ENCODE measurements around the gene DLGAP1.

Gene DLGAP1

DNA sequence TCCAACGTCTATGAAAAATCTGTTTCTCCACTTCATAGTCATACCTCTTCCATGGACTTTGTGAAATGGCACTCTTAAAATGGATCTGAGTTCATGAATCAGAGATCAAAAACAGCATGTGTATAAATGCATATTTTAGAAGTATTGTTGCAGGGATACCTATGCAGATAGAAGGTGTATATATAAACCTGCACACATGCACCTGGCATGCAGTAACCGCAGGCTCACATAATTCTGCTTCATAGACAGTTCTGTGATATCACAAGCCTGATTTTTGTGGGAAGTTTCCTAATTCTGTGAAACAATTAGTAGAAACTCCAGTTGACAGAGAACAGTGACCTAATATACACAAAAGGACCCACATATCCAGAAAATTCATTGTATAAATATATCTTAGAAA, 583.4 kb downstream of the DLGAP1 start:
- no peaks in the 10 kb centered on the region for H3K36me3 Mint-ChIP-seq (ENCODE audit: low read depth)
- no peak overlapping the region for H3K4me3 Mint-ChIP-seq
- H3K27me3 Mint-ChIP-seq, result peaks cover 22% of the 10 kb centered on the region
- DNase-seq, result no peak
- H3K9me3 Mint-ChIP-seq, result no peaks in the 10 kb centered on the region
- no peak overlapping the region for H3K27ac Mint-ChIP-seq
- no peaks in the 10 kb centered on the region for H3K4me1 Mint-ChIP-seq (ENCODE audit: low read depth)

DNA sequence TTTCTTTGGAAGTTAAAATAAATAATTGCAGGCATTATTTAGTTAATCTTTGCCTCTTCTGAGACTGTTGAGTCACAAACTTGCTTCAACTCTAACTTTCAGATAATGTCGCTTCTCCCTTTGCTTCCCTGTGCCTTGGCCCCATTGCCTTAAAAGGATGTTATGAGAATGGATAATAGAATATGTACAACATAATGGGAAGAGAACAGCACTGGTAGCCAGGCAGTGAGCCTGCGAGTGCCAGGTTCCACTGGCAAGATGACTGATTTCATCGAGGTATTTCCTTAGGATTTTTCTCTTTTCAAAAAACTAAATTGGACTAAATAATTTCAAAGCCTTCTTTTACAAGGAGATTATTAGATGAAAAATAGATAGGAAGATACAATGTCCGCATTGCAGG, 584.2 kb downstream of the DLGAP1 start:
- peaks cover 22% of the 10 kb centered on the region for H3K27me3 Mint-ChIP-seq
- no peaks in the 10 kb centered on the region for H3K4me1 Mint-ChIP-seq (ENCODE audit: low read depth)
- DNase-seq, result no peak
- no peak overlapping the region for H3K27ac Mint-ChIP-seq
- no peaks in the 10 kb centered on the region for H3K36me3 Mint-ChIP-seq (ENCODE audit: low read depth)
- H3K4me3 Mint-ChIP-seq, result no peak overlapping the region
- no peaks in the 10 kb centered on the region for H3K9me3 Mint-ChIP-seq

DNA sequence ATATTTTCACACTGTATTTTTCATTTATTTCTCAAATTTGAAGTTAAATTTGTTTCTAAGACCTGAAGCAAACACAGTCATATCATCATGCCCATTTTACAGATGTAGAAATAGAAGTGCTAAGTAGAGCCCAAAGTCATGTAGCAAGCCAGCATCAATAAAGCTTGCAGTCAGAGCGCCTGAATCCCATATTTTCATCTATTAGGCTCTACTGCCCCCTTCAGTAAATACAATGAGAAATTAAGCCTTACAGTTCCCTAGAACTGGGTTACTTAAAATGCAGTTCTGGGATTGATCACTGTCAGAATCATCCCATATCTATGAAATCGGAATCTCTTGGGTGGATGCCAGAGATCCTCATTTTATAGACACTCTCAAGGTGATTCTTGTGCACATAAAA, 585.3 kb downstream of the DLGAP1 start:
- H3K27me3 Mint-ChIP-seq, result peaks cover 20% of the 10 kb centered on the region
- H3K27ac Mint-ChIP-seq, result no peak overlapping the region
- no peaks in the 10 kb centered on the region for H3K4me1 Mint-ChIP-seq (ENCODE audit: low read depth)
- no peaks in the 10 kb centered on the region for H3K9me3 Mint-ChIP-seq
- H3K4me3 Mint-ChIP-seq, result no peak overlapping the region
- no peak for DNase-seq
- H3K36me3 Mint-ChIP-seq (ENCODE audit: low read depth), result no peaks in the 10 kb centered on the region

DNA sequence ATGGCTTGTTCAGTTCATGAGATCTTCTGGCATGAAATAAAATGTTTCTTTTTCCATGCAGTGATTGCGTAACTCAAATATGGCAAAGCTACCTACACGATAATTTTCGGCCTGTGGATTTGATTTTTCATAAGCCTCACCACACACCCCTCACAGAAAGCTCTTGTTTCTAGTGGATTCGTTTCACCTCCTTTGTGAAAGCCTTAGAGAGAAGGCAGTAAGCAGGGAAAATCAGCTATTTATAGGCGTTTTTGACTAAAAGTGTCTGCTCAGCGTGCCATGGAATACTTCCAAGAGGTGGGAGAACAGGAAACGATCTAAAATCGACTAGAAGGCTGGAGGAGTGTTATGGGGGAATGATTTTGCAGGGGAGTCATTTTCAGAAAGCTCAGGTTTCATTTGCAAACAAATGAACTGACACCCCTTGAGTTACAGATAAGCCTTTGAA, 587.2 kb downstream of the DLGAP1 start:
- Mint-ChIP-seq H3K9me3 (no peaks in the 10 kb centered on the region), H3K27ac (no peak overlapping the region), H3K36me3 (ENCODE audit: low read depth) (no peaks in the 10 kb centered on the region), H3K27me3 (peaks cover 20% of the 10 kb centered on the region), H3K4me1 (ENCODE audit: low read depth) (no peaks in the 10 kb centered on the region), H3K4me3 (no peak overlapping the region)
- DNase-seq, result no peak

DNA sequence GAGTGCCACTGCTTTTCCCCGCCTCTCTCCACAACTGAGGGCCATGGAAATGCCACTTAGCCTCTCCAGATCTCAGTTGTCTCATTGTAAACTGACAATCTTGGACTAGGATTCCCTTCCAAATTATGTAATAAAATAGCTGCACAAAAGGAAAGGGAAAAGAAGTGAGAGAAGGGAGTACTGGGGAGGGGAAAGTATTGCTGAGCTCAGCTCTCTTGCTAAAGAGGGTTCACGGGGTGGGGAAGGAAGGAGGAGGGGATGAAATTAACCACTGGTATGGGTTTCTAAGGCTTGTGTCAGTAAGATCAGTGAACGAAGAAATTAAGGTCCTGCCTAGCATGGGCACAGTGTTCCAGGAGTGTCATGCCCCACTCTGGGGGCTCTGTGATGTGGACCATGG, 587.9 kb downstream of the DLGAP1 start:
- H3K27me3 Mint-ChIP-seq, result peaks cover 15% of the 10 kb centered on the region
- no peaks in the 10 kb centered on the region for H3K9me3 Mint-ChIP-seq
- no peak for DNase-seq
- no peak overlapping the region for H3K27ac Mint-ChIP-seq
- no peaks in the 10 kb centered on the region for H3K4me1 Mint-ChIP-seq (ENCODE audit: low read depth)
- no peaks in the 10 kb centered on the region for H3K36me3 Mint-ChIP-seq (ENCODE audit: low read depth)
- no peak overlapping the region for H3K4me3 Mint-ChIP-seq

DNA sequence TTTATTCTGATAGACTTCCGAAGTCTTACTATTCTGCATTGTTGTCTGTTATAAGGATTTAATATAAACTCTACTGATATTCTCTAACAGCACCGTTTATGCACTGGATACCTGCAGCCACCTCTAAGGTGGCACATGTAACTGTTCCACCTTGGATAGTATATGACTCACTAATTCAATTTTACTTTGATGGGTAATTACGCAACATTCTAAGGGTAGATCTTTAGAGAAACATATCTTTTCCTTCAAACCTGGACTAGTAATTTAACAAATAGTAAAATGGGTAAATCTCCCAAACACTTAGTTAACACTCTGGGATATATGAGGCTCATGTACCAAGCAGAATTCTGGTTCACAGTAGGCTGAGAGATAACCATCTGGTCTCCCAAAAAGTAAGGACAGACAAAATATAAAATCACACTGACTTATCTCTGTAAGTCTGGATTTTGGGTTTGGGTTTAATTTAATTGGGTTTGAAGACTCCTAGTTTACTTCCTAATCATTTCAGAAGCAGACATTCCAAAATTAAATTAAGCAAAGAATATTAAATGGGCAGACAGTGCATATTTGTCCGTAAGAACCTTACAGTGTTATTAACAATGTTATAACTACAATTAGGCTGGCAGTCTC, 590.3 kb downstream of the DLGAP1 start:
- DNase-seq, result no peak
- no peak overlapping the region for H3K4me3 Mint-ChIP-seq

DNA sequence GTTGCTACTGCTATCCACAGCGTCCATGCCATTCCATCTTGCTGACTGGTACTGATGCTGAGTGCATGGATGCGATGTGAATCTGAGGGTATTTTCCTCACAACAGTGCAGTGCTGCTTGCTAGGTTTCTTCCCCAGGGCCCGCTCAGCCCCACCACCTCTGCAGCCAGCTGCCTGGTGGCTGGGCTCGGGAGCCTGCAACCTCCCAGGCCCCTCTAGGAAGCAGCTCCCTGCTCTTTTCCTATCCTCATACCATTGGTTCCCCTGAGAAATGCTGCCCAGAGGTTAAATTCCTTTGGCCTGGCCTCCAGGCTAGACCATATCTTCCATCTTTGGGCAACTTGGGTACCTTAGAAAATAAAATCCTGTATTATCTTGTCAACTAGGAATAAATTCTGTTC, 591.5 kb downstream of the DLGAP1 start:
- no peak for DNase-seq
- Mint-ChIP-seq H3K27me3 (peaks cover 8% of the 10 kb centered on the region), H3K27ac (no peak overlapping the region), H3K36me3 (ENCODE audit: low read depth) (no peaks in the 10 kb centered on the region), H3K4me3 (no peak overlapping the region), H3K9me3 (no peaks in the 10 kb centered on the region), H3K4me1 (ENCODE audit: low read depth) (no peaks in the 10 kb centered on the region)

More for the DNA sequence above, 590.3 kb downstream of the DLGAP1 start:
- Mint-ChIP-seq H3K4me1 (ENCODE audit: low read depth) (no peaks in the 10 kb centered on the region), H3K36me3 (ENCODE audit: low read depth) (no peaks in the 10 kb centered on the region), H3K27ac (no peak overlapping the region), H3K9me3 (no peaks in the 10 kb centered on the region), H3K27me3 (peaks cover 8% of the 10 kb centered on the region)

DNA sequence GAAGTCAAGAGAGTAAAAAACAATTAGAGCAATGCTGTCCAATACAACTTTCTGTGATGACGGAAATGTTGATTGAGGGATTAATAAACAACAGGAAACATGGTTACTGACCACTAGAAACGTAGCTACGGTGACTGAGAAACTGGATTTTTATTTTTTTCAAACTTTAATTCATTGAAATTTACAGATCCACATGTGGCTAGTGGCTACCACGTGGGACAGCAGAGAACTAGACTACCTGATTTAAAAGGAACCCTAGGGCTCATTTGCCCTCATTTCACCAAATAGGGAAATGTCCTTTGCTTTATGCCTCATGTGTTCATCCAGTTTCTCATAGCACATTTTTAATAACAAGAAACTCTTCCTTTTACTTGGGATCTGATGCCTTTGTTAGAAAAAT, 592.1 kb downstream of the DLGAP1 start:
- Mint-ChIP-seq H3K36me3 (ENCODE audit: low read depth) (no peaks in the 10 kb centered on the region), H3K4me1 (ENCODE audit: low read depth) (no peaks in the 10 kb centered on the region), H3K9me3 (no peaks in the 10 kb centered on the region), H3K4me3 (no peak overlapping the region), H3K27me3 (peaks cover 7% of the 10 kb centered on the region), H3K27ac (no peak overlapping the region)
- no peak for DNase-seq

DNA sequence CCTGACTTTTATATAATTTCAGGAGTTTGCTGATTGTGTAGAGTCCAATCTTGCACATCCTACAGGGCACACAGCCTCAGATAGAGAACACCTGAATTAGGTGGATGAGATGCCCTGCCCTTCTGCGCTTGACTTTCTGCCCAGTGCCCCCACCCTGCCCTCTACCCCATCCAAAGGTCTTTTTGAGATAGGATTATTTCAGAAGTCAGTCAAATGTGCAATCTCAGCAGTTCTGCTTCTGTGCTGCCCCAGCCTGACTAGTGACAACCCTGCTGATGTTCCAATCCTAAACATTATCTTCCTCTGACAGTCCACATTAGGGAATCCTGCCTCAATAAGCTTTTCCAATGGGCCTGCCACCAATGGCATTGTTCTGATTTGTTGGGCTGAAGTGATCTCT, 593.6 kb downstream of the DLGAP1 start:
- no peak for DNase-seq
- H3K4me1 Mint-ChIP-seq (ENCODE audit: low read depth), result no peaks in the 10 kb centered on the region
- H3K4me3 Mint-ChIP-seq, result no peak overlapping the region
- no peaks in the 10 kb centered on the region for H3K9me3 Mint-ChIP-seq
- no peaks in the 10 kb centered on the region for H3K36me3 Mint-ChIP-seq (ENCODE audit: low read depth)
- H3K27me3 Mint-ChIP-seq, result no peaks in the 10 kb centered on the region
- no peak overlapping the region for H3K27ac Mint-ChIP-seq

DNA sequence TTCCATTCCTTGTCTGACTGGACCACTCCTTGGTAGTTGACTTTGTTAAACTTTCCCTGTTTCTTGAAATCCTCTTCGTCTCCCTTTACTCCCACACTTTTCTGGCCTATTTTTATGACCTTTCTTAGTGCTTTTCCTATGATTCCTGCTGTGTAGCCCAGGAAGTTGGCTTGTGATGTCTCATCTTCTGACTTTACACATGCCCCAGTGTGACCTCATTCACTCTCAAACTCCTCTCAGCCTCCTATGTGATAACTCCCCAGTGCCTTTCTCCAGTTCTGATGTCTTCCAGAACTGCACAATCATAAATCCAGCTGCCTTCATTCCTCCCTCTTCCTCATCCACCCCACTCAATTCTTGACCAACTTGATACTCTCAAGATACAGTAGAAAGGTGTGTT, 597.6 kb downstream of the DLGAP1 start:
- H3K27me3 Mint-ChIP-seq, result peaks cover 7% of the 10 kb centered on the region
- H3K9me3 Mint-ChIP-seq, result no peaks in the 10 kb centered on the region
- no peak overlapping the region for H3K27ac Mint-ChIP-seq
- no peak for DNase-seq
- H3K4me1 Mint-ChIP-seq (ENCODE audit: low read depth), result no peaks in the 10 kb centered on the region
- no peaks in the 10 kb centered on the region for H3K36me3 Mint-ChIP-seq (ENCODE audit: low read depth)
- H3K4me3 Mint-ChIP-seq, result no peak overlapping the region

DNA sequence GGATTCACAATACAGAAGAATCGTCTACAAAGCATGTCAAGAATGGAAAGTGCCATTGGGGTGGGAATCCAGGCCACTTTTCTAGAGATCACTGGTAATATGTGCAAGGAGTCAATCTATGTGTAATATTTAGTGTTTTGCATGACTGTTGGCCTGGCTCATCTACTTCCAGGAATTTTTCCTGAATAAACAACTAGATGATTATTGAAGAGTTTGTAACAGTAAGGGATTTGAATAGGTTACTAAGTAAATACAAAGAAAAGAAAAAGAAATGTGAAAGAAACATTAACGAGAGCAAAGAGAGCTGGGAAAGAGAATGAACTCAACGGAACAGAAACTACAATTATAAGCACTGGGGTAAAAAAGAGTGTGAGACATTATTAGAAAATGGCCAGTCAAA, 599.1 kb downstream of the DLGAP1 start:
- Mint-ChIP-seq H3K36me3 (ENCODE audit: low read depth) (no peaks in the 10 kb centered on the region), H3K27ac (no peak overlapping the region), H3K4me1 (ENCODE audit: low read depth) (no peaks in the 10 kb centered on the region), H3K9me3 (no peaks in the 10 kb centered on the region), H3K4me3 (no peak overlapping the region), H3K27me3 (peaks cover 7% of the 10 kb centered on the region)
- no peak for DNase-seq

DNA sequence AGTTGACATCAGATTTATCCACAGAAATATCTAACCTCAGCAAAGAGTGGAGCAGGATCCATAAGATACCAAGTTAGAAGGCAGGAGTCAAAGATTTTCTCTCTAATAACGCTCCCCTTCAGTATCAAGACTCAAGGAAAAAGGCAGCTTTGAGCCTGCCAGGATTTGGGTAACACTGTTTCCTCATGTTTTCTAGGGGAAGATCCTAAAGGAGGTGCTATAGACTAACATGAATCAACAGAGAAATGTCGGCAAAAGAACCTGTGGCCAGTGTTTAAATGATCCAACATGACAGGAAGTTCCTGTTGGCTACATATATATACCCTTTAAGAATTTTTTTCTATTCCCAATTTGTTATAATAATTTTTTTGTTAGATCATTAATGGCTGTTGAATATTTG, 602.8 kb downstream of the DLGAP1 start:
- DNase-seq, result no peak
- H3K4me1 Mint-ChIP-seq (ENCODE audit: low read depth), result no peaks in the 10 kb centered on the region
- no peak overlapping the region for H3K4me3 Mint-ChIP-seq
- H3K27ac Mint-ChIP-seq, result no peak overlapping the region
- H3K36me3 Mint-ChIP-seq (ENCODE audit: low read depth), result no peaks in the 10 kb centered on the region
- H3K9me3 Mint-ChIP-seq, result no peaks in the 10 kb centered on the region
- H3K27me3 Mint-ChIP-seq, result peaks cover 7% of the 10 kb centered on the region

DNA sequence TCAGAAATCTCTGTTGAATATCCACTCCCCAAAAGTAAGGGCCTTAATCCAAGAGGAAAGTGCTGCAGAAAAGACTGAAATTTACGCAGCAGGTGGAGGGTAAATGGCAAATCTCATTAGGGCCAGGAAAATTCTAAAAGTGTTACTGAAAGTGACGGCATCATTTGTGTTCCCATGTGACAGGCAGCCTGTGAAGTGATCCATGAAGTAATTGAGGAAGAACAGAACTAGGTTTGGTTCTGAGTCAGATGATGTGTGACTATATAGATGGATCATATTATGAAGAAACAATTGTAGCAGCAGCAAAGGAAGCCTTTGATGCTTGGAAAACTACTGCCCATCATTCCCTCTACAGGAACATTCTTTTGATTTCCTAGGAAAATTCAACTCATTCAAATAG, 603.9 kb downstream of the DLGAP1 start:
- no peak for DNase-seq
- Mint-ChIP-seq H3K36me3 (ENCODE audit: low read depth) (no peaks in the 10 kb centered on the region), H3K27me3 (peaks cover 7% of the 10 kb centered on the region), H3K27ac (no peak overlapping the region), H3K4me3 (no peak overlapping the region), H3K9me3 (no peaks in the 10 kb centered on the region), H3K4me1 (ENCODE audit: low read depth) (no peaks in the 10 kb centered on the region)

DNA sequence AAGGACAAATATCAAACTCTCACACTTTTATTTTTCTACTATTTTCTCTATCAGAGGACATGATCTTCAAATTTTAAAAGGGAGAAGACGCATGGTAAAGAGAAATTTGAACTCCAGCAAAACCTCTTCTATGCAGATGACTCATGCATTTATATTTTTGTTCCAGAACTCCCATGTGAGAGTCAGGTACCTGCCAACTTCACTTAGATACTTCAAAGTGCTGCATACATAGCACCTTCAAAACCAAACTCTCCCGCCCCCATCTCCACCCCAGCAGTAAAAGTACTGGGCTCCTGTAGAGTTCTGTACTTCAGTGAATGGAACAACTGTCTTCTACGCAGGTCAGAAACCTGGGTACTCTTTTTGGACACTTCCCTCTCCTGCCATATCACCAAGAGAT, 606.8 kb downstream of the DLGAP1 start:
- DNase-seq, result no peak
- H3K27ac Mint-ChIP-seq, result no peak overlapping the region
- no peaks in the 10 kb centered on the region for H3K9me3 Mint-ChIP-seq
- H3K4me3 Mint-ChIP-seq, result no peak overlapping the region
- H3K36me3 Mint-ChIP-seq (ENCODE audit: low read depth), result no peaks in the 10 kb centered on the region
- H3K4me1 Mint-ChIP-seq (ENCODE audit: low read depth), result no peaks in the 10 kb centered on the region
- no peaks in the 10 kb centered on the region for H3K27me3 Mint-ChIP-seq

DNA sequence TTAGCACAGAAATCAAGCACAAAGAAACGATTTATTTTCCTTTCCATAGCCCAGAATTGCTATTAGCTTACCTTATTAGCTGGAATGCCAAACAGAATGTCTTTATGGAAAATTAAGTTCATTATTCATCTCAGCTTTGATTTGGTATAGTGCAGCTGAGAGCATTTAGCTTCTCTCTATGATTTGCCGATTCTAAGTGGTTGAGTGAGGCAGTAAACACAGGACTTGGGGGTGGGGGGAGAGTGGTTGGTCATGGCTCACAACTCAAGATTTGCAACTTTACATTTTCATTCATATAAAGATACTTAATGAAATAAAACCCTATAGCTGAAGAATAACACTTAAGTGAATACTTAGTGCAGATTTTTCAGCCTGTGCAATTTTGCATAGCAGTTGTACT, 609.9 kb downstream of the DLGAP1 start:
- Mint-ChIP-seq H3K4me1 (ENCODE audit: low read depth) (no peaks in the 10 kb centered on the region), H3K4me3 (no peak overlapping the region), H3K9me3 (no peaks in the 10 kb centered on the region), H3K36me3 (ENCODE audit: low read depth) (no peaks in the 10 kb centered on the region), H3K27ac (no peak overlapping the region), H3K27me3 (no peaks in the 10 kb centered on the region)
- no peak for DNase-seq

DNA sequence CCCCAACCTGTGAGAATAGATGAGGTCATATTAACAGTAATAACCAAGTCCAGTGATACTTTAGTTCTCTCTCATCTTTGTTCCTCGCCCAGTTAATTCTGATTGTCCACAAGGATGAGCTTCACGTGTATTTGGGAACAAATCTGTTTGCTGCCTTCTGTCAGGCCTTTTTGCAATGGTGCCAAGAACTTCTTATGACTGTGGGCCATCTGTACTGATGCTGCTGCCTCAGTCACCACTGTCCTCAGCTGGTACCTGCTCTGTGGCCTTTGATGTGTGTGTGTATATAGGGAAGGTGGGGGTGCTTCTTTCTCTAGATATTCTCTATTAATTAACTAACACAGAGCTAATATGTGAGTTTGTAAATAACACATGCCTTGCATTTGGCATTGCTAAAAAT, 612.3 kb downstream of the DLGAP1 start:
- no peak overlapping the region for H3K4me3 Mint-ChIP-seq
- DNase-seq, result no peak
- H3K36me3 Mint-ChIP-seq (ENCODE audit: low read depth), result no peaks in the 10 kb centered on the region
- no peak overlapping the region for H3K27ac Mint-ChIP-seq
- no peaks in the 10 kb centered on the region for H3K27me3 Mint-ChIP-seq
- H3K4me1 Mint-ChIP-seq (ENCODE audit: low read depth), result no peaks in the 10 kb centered on the region
- H3K9me3 Mint-ChIP-seq, result no peaks in the 10 kb centered on the region

Measured in activated T-cell treated with anti-CD3 and anti-CD28 coated beads, Interleukin-2, amount 50 U/mL, for 24 hours (primary cell).